SIG-M5 (cell line): ENCODE measurements around the gene FBXL4.

Experiments used
- DNase-seq: peaks from one replicate; lab custom pipeline; 2025; lab: John Stamatoyannopoulos, UW

The FBXL4 gene

DNA sequence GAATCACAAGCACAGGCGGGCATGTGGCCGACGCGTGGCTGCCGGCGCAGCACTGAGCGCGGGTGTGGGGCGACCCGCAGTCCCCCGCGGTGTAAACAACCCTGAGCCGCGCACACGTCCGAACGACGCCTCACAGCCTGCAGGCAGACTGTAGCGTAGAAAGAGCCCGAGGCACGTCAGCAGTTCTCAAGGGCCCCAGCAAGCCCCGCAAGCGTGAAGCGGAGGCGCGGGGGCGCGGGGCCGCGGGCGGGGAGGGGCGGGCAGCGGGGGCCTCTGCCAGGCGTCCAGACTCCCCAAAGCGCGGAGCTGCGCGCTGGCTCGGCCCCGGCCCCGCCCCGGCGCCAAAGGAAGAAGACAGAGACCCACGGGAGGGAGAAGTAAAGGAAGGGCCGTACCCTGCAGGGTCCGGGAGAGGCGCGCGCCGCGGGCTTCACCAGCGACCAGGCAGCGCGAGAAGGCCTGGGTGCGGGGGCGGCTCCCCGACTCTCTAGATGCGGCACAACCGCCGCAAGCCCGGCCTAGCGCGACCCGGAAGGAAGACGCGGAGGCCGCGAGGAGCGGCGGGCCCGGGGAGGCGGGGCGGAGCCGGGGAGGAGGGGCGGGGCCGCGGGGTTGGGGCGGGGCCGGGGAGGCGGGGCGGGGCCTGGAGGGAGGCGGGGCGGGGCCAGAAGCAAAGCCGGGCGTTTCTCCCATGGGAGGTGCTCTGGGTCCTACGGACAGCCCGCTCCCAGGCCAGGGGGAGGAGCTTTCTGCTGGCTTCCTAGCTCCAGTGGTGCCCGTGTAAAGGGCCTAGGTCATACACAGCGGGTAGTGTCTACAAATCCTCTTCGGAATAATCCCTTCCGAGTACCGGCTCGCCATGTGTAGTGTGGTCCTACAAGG lies at the start of gene FBXL4:
Gene FBXL4 (minus strand): TSS at position 536 of the 882 bp plus-strand sequence. CDS start 20,958 bp downstream, outside the sequence.
- peak; percentile 24 for DNase-seq

DNA sequence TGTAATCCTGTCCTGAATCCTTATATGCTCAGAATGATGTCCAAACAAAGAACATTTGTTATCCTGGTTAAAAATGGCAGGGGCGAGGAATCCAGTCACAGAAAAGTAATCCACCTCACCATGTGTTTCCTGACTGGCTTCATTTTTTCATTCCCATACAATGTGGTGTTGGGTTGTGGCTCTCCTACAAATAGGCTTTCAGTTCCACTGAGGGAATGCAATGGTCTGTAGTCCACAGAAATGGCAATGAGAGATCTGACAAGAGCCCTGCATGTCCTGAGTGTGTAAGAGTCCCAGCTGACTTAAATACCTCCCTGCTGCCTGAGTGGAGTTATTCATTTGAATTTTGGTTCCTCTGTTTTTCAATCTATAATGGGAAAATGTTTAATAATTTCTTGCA lies 47.4 kb upstream of the FBXL4 start:
- DNase-seq = no peak

GRCh38 chr6:98992535-98992934 lies 44.8 kb upstream of the FBXL4 start:
- no peak for DNase-seq

- no peak for DNase-seq
Measured at GRCh38 chr6:98986071-98986615, 38.4 kb upstream of the FBXL4 start.

DNA sequence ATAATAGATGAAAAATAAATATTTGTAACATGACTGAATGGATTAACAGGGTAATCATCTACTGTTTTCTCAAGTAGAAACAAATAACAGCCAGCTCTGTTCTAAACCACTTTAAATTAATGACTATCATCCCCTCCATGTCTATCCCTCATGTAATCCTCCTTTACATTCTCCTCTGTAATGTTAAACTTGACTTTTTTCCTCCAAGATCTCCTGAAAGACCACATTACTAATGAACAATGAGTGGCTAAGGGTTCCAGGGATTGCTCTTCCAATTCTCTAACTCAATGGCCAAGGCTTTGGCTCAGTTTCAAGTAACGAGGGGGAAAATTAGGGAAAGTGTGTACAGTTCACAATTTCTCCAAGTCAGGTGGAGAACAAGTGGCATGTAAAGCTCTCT lies 37.6 kb upstream of the FBXL4 start:
- DNase-seq = no peak

DNA sequence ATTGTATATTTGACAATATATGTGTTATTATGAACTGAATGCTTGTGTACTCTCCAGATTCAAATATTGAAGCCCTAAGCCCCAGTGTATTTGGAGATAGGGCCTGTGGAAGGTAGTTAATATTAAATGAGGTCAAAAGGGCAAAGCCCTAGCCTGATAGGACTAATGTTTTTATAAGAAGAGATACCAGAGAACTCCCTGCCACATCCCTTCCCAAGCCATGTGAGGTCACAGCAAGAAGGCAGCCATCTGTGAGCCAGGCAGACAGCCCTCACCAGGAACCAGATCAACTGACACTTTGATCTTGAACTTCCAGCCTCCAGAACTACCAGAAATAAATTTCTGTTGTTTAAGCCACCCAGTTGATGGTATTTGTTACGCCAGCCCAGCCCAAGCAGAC lies 36.4 kb upstream of the FBXL4 start:
- DNase-seq = no peak

DNA sequence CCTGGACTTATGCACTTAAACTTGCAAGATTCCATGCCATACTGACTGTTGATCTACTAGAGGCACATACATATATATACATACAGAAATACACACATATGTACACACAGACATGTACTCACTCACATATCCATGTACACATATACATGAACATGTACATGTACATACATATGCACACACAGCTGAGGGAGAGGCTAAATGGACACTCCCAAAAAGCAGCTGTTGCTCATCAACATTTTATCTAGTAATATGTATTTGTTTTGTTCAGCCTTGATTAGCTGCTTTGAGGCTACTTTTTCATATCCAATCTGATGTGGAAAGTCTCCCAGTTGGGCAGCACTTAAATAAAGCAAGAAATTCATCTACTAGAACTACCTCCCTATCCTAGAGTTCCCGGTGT lies 33.7 kb upstream of the FBXL4 start:
- DNase-seq = no peak

GRCh38 chr6:98980819-98981218 lies 33.1 kb upstream of the FBXL4 start:
- no peak for DNase-seq

- no peak for DNase-seq
Measured at GRCh38 chr6:98977671-98978292, 30.0 kb upstream of the FBXL4 start.

DNA sequence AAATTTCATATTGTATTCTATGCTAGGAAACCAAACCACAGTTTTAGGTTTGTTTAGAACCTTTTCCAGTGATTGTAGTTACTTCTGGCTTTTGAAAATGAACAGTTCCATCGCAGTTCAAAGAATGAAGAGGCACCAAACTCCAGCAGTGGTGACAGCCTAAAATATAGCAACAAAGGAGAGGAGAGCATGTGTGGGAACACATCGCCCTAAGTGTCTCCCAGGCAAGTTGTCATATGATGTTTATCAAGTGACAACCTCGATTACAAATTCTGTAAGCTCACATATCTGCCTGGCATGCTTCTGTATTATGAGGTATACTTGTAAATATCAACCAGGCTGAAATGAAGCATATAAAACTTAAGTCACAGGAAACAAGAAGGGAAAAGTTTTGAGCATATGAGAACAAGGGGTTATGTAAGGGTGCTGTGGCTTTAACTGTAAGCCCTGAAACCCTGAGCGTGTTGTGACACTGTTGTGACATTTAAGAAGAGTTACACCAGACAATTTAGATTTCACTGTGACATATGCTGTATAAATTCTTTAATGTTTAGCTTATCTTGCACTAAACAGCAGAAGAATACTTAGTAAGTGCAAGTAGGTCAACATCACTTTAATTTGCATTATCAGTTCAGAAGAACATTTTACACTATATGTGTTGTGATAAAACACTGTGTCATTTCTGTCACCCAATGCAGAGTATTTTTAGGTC lies 29.1 kb upstream of the FBXL4 start:
- no peak for DNase-seq

- no peak for DNase-seq
Measured at GRCh38 chr6:98975421-98975820, 27.7 kb upstream of the FBXL4 start.

DNA sequence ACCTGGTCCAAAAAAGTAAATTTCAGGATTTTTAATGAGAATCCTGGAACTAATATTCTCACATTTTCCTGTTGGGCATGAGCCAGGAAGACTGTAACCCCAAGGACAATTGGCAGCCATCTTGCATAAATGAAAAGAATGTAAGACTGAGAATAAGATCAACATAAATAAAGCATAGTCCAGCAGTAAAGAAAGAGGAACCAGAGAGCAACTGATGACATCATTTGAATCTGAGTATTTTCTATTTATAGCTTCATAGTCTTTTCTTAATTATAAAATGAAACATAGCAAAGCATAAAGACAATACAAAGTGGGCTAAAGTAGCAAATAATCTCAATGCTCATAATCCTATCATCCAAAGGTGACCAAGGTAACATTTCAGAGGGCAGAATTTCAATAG lies 26.6 kb upstream of the FBXL4 start:
- no peak for DNase-seq

- no peak for DNase-seq
Measured at GRCh38 chr6:98973571-98973970, 25.8 kb upstream of the FBXL4 start.

GRCh38 chr6:98971303-98971702 lies 23.6 kb upstream of the FBXL4 start:
- no peak for DNase-seq

- DNase-seq = no peak
Measured at GRCh38 chr6:98970469-98970868, 22.7 kb upstream of the FBXL4 start.

- no peak for DNase-seq
Measured at GRCh38 chr6:98967616-98968015, 19.9 kb upstream of the FBXL4 start.

DNA sequence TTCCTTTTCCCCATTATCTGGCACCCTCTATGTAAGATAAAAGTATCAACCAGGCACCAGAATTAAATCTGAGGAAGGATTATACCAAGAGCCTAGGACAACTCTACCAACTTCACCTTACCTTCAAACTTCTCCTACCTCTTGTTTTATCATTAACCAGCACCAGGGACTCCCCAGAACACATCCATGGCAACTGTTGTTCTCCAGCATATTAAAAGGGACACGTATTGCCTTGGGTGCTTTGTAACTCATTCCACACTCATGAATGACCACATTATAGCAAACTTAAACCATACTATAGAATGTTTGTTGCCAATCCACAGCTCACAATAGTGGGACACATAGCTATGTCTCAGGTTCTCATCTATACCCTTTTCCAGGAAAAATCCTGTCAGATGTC lies 11.9 kb upstream of the FBXL4 start:
- no peak for DNase-seq

DNA sequence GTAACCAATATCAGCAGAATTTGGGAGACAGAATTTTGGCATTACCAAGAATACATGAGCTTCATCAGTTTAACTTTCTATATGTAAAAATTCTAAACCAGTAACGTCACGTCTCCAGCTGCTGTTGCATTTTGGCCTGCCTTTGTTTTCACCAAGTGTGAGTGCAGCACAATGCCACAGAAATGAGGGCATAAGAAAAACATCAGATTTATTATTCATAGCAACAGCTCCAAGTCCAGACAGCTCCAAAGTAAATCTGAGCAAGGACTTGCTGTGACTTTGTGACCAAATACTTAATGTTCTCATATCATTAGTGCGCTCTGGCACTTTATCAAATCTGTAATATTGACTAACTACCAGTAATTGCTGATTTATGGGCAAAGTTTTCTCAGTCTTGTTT lies 11.0 kb upstream of the FBXL4 start:
- DNase-seq = no peak

- DNase-seq = no peak
Measured at GRCh38 chr6:98957450-98957849, 9.7 kb upstream of the FBXL4 start.

GRCh38 chr6:98949589-98949988 lies 1.8 kb upstream of the FBXL4 start:
- no peak for DNase-seq

GRCh38 chr6:98946879-98947410 lies 801 bp downstream of the FBXL4 start:
- no peak for DNase-seq

DNA sequence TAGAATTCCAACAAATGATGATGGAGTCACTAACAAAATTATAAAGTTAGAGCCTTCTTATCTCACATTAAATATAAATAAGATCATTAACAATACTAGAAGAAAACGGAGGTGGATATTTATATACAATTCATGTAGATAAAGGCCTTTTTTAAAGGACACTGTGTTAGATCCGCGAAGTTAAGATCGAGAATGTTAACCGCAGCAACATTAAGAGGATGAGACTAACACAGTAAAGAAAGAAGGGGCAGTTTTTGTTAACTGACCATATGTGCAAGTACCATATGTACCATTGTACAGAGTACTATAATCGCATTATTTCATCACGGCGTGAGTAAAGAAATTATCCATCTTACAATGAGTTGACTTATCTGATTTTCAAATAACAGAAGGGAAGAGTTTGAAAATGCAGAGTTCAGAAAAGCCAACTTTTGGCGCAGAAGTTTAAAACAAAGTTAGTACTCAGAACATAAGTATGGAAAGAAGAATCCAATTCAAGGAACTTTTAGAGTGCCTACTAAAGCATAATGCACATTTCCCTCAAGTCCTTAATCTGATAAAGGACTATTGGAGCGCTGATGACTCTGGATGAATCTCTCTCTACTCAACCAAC lies 1.4 kb downstream of the FBXL4 start:
- DNase-seq = no peak
